Measurements from ENCODE around the gene TNFRSF1A. TPM values are rescaled to one million over a fixed set of nuclear protein-coding genes. Genes with fewer than 3 reads are reported as not detected.

The TNFRSF1A gene
- 69.2 TPM for total RNA-seq

GRCh38 chr12:6341417-6342139 is at the start of gene TNFRSF1A:
TNFRSF1A (minus strand) TSS chr12:6342076; CDS start chr12:6341814, 262 bp downstream.
- peak; percentile 88 for DNase-seq

DNA sequence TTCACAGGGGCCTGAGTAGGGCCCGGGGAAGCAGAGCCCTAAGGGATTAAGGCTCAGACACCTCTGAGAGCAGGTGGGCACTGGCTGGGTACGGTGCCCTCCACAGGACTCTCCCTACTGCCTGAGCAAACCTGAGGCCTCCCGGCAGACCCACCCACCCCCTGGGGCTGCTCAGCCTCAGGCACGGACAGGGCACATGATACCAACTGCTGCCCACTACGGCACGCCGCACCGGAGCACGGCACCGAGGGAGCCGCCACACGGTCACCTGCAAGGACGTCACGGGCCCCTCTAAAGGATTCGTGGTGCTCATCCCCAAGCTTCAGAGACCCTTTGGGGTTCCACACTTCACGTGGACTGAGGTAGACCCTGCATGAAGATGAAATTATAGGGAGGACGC is 49.1 kb upstream of the TNFRSF1A start:
- DNase-seq: no peak

DNA sequence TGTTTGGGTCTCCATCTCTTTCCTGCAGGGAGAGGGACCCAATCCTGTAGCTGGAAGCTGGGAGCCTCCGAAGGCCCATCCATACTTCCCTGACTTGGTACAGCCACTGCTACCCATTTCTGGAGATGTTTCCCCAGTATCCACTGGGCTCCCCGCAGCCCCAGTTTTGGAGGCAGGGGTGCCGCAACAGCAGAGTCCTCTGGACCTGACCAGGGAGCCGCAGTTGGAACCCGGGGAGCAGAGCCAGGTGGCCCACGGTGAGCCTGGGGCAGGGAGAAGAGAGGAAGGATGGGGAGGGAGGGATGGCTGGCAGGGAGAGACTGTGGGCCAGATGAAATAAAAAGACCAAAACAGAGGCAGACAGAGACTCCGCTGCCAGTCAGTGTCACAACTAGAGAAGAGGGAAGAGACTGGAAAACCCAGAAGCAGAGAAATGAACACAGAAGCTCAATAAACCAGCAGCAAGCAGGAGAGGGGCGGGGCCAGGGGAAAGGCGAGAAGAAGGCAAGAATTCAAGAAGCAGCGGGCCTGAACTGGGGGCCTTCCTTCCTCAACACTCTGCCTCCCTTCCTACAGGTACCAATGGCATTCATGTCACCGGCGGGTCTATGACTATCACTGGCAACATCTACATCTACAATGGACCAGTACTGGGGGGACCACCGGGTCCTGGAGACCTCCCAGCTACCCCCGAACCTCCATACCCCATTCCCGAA is 48.4 kb upstream of the TNFRSF1A start:
- no peak for DNase-seq

- no peak for DNase-seq
Observed at GRCh38 chr12:6387541-6387940, 45.7 kb upstream of the TNFRSF1A start.

DNA sequence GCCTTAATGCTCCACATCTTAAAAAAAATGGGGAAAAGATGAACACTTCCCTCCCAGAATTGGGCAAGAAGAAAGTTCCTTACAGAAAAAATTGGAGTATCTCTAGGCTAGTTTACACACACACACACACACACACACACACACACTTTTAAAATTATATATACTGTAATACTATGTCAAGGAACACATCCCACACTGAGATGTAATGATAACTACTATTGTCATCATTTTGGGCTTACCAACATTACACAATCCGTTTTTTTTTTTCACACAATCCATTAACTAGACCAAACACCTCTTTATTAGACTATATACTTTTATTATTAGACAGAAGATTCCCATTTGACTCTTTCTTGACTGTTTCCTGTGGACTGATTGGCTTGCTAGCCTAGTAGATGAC is 44.6 kb upstream of the TNFRSF1A start:
- no peak for DNase-seq

- no peak for DNase-seq
Observed at GRCh38 chr12:6386038-6386437, 44.2 kb upstream of the TNFRSF1A start.

- DNase-seq: no peak
Observed at GRCh38 chr12:6384499-6385436, 42.9 kb upstream of the TNFRSF1A start.

- peak; percentile 80 for DNase-seq
Observed at GRCh38 chr12:6383572-6384498, 42.0 kb upstream of the TNFRSF1A start, which contains the start of gene LTBR. LTBR (plus strand) TSS chr12:6384162; CDS start chr12:6384359, 197 bp downstream.

DNA sequence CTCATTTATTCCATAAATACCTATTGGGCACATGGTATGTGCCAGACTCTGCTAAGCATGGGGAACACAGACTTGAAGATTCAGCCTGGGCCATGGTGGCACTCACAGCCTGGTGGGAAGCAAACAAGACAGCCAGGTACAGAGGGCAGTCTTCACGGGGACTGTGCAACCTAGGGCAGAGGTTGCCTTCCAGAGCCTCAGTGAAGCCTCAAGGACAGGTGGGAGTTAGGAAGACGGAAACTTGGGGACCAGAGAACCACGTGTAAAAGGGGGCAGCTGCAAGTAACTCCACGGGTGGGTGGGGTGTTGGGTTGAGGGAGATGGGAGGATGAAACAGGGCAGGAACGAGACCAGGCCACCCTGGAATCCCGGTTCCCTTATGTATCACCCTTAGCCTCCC is 41.1 kb upstream of the TNFRSF1A start:
- DNase-seq: no peak

DNA sequence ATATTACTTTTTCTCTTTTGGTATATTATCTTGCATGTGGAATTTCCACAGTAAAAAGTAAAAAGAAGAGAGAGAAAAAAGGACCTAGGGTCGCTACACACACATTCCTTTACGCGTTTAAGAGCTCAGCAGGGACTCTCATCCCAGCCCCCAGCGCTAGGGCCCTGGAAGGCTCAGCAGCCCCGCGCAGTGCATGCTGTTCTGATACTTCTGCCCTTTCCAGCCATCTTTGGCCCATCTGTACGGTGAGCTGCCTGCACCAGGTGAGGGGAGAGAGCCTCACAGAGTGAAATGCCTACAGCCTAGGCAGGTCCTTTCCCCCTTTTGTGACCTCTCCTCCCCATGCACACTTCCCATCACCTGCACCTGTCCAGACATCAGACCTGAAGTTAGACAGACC is 40.5 kb upstream of the TNFRSF1A start:
- no peak for DNase-seq

DNA sequence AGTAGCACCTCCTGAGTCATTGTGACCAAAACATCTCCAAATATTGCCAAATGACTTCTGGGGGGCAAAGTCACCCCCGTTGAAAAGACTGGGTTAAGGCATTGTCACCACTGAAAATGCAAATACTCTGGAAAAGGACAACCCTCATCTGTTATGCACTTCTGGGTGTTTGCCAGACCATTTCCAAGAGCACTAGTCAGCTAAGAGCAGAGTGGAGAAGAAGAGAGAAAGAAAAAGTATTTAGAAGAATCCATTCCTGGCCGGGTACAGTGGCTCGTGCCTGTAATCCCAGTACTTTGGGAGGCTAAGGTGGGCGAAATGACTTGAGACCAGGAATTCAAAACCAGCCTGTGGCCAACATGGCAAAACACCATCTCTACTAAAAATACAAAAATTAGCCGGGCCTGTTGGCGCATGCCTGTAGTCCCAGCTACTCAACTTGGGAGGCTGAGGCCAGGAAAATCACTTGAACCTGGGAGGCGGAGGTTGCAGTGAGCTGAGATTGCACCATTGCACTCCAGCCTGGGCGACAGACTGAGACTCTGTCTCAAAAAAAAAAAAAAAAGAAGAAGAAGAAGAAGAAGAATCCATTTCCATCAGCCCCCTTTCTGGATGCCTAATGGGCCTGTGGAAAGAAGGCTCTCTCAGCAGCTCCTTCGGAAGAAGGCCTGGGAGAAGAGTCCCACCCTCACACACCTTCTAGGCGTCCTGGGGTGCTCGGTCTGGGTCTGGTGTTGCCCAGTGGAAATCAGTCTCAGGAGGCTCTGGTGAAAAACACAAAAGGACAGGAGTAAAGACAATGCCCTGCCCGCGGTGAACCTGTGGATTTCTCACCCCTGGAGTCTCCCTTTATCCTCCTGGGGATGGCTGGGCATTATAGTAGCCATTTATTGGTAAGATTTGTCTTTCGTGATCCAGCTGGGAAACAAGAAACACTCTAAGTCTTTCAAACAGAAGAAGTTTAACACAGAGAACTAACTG is 38.6 kb upstream of the TNFRSF1A start:
- no peak for DNase-seq

GRCh38 chr12:6378709-6379472 is 37.0 kb upstream of the TNFRSF1A start:
- DNase-seq: no peak

GRCh38 chr12:6377667-6377994 is 35.8 kb upstream of the TNFRSF1A start:
- DNase-seq: no peak

- no peak for DNase-seq
Observed at GRCh38 chr12:6376870-6377666, 35.2 kb upstream of the TNFRSF1A start.

DNA sequence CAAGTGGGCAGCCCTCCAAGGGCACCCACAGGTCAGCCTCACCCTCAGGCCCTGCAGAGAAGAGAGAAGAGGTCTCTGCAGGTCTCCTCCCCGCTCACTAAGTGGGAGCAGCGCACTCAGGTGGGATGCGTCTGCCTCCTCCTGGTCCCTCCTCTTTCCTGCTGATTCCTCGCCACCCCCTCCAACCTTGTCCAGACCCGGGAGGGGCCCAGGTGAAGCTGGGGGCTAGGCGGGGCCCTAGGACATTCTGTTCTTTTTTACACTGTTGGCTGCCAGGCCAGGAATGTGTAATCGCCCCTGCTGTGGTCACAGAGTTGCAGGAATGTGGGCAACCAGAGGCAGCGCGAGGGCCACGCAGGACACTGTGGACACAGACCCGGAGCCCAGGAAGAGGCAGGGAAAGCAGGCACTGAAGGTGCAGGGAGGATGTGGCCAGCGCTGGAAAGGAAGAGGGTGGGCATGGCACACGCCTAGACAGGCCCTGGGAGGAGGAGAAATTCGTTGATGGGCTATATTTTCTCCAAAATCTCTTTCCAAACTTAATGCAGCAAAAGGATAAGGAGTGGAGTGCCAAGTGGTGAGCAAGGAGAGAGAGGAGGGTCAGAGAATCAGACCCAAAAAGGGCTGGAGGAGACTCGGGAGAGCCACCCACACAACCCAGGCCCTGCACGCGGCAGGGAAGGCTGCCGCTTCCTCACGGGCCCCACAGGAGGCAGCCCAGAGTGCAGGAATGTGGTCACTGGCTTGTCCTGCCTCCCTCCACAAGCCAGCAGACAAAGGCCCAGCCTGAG is 34.4 kb upstream of the TNFRSF1A start:
- DNase-seq: no peak

DNA sequence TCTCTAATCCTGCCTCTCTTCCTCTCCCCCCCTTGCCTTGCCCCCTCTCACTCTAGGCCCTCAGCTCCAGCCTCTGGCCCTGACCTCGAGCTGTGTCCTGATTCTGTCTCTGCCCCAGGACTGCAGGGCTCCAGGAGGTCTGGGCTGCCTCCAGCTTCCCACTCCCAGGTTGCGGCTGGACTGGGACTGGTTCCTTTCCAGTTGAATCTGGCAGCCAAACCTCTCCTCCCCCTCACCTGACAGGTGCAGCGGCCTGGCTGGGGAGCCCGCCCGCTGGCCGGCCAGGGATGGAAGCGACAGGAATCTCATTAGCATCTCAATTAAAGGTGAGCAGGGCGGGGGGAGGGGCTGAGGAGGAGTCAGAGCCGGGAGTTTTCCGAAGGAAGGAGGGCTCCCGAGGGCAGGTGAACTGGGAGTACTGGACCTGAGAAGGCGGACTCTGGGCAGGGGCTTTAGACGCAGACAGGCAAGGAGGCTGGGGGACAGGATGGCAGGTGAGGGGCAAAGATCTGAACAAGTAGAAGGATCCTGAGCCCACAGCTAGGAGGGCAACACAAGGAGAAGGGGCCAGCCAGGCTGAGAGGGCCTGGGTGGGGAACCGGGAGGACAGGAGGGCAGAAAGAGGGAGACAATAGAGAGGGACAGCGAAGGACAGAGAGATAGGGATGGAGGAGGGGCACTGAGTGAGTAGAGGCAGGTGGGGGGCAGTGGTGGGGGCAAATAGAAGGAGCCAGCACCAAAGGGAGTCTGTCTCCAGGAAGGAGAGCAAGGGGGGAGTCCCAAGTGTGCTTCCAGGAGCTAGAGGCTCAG is 33.6 kb upstream of the TNFRSF1A start, which contains the start of gene SCNN1A:
SCNN1A (minus strand) TSS at position 295 of the 810 bp plus-strand sequence. CDS start 780 bp downstream, outside the sequence.
- no peak for DNase-seq

DNA sequence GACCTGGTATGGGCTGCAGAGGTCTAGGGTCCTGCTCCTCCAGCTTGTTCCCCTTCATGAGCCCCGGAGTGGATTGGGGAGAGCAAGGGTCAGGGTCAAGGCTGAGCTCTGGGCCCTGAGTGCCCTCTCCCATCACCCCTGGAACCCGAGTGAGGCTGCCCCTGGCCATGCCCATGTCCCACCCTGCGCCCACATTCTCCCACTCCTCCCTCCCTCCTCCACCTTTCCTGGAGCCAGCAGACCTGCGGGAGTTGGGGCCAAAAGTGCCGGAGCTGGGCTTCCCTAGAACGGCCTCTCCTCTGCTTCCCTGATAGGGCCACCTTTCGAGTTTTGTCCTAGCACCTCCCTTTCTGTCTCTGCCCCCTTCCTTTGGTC is 32.9 kb upstream of the TNFRSF1A start:
- no peak for DNase-seq

All from skin of body (tissue), 2 donors.